Mesothelial cell of epicardium (in vitro differentiated cells): ENCODE measurements around the gene ADARB1. TPM values are rescaled to one million over a fixed set of nuclear protein-coding genes. Genes with fewer than 3 reads are reported as not detected.

ENCODE experiments used
- DNase-seq, 2 experiments: peaks; one replicate each; pipeline ENCODE4 v3.0.0; 2021; ENCODE audit warnings: low spot score in 2 of 2; ENCODE audit not compliant: unreplicated experiment in 2 of 2
- H3K27ac Mint-ChIP-seq: 2 replicates; pipeline ENCODE4 v1.8.0; 2021; ENCODE audit warnings: mixed read lengths
- H3K27me3 Mint-ChIP-seq: 2 replicates; pipeline ENCODE4 v1.8.0; 2021; ENCODE audit warnings: low read depth, mixed read lengths
- H3K36me3 Mint-ChIP-seq: 2 replicates; pipeline ENCODE4 v1.8.0; 2021; ENCODE audit warnings: mixed read lengths
- H3K4me1 Mint-ChIP-seq: 2 replicates; pipeline ENCODE4 v1.8.0; 2021; ENCODE audit warnings: mixed read lengths
- H3K4me3 Mint-ChIP-seq: 2 replicates; pipeline ENCODE4 v1.8.0; 2021; ENCODE audit warnings: mild to moderate bottlenecking, moderate library complexity, mixed read lengths
- H3K9me3 Mint-ChIP-seq: 2 replicates; pipeline ENCODE4 v1.8.0; 2021; ENCODE audit warnings: mixed read lengths
- CTCF ChIP-seq: fragments of 200-600 bp; sonication (generic); IDR thresholded peaks from one replicate; pipeline ENCODE4 v1.5.0; 2021; ENCODE audit warnings: antibody characterized with exemption; ENCODE audit not compliant: unreplicated experiment
- total RNA-seq: library from RNA; stranded (reverse); gene quantifications from 3 replicates; pipeline ENCODE4 v1.2.1, GENCODE V29; 2021

Gene ADARB1
- total RNA-seq, 1 donor from 2014 or later, result 26.5 TPM

- no peaks in the 10 kb centered on the region for H3K27me3 Mint-ChIP-seq
- H3K4me1 Mint-ChIP-seq, result no peaks in the 10 kb centered on the region
- DNase-seq, result no peak
- peaks cover 25% of the 10 kb centered on the region for H3K36me3 Mint-ChIP-seq
- H3K9me3 Mint-ChIP-seq, result no peaks in the 10 kb centered on the region
- H3K27ac Mint-ChIP-seq, result no peak overlapping the region
- TF ChIP-seq CTCF, result no peak
- no peak overlapping the region for H3K4me3 Mint-ChIP-seq
These were observed 195.5 kb downstream of the ADARB1 start for GRCh38 chr21:45269861-45270260.

GRCh38 chr21:45270306-45270821, 196.0 kb downstream of the ADARB1 start:
- Mint-ChIP-seq H3K4me1 (no peaks in the 10 kb centered on the region), H3K4me3 (no peak overlapping the region), H3K27me3 (no peaks in the 10 kb centered on the region), H3K27ac (no peak overlapping the region), H3K9me3 (peaks cover 1% of the 10 kb centered on the region), H3K36me3 (peaks cover 23% of the 10 kb centered on the region)
- no peak for TF ChIP-seq CTCF
- DNase-seq, result no peak

Other genes starting within 250 kb of the ADARB1 start
- gene PTTG1IP, start 200.9 kb upstream of the ADARB1 start, total RNA-seq, result 200 to 205 TPM (median 204 TPM) in 3 replicates
- 0.61 to 1.4 TPM (median 0.74 TPM) in 3 replicates for gene ITGB2, start 153.7 kb upstream of the ADARB1 start, total RNA-seq
- gene SLX9, start 134.6 kb upstream of the ADARB1 start, total RNA-seq, result 30.6 to 32.3 TPM (median 31.8 TPM) in 3 replicates
- gene POFUT2, start 213.3 kb downstream of the ADARB1 start, total RNA-seq, result 62.5 to 64.7 TPM (median 63.4 TPM) in 3 replicates